Astrocyte (in vitro differentiated cells and primary cell): ENCODE results near the gene PCSK2. TPM values are rescaled to one million over a fixed set of nuclear protein-coding genes. Genes with fewer than 3 reads are reported as not detected.

Experiments
- DNase-seq: peaks from one replicate; pipeline ENCODE4 v3.0.0-alpha.2; 2010; ENCODE audit warnings: low read depth
- FAIRE-seq: peaks from 2 replicates; lab custom pipeline; 2011; peaks lifted over from hg19 to GRCh38; lab: Jason Lieb, UNC
- H2AFZ ChIP-seq: 2 replicates; pipeline ENCODE4 v1.6.0; 2012; ENCODE audit warnings: low read depth, low read length, inconsistent platforms
- H3K27ac ChIP-seq: 2 replicates; pipeline ENCODE4 v1.5.1; 2011; ENCODE audit warnings: low read depth, low read length, inconsistent platforms
- H3K27me3 ChIP-seq: 2 replicates; pipeline ENCODE4 v1.6.0; 2011; ENCODE audit warnings: low read length, inconsistent platforms; ENCODE audit not compliant: insufficient read depth
- H3K36me3 ChIP-seq: 2 replicates; pipeline ENCODE4 v1.5.1; 2011; ENCODE audit warnings: low read length, inconsistent platforms; ENCODE audit not compliant: insufficient read depth
- H3K4me1 ChIP-seq: 2 replicates; pipeline ENCODE4 v1.5.1; 2011; ENCODE audit warnings: low read length, inconsistent platforms; ENCODE audit not compliant: insufficient read depth
- H3K4me2 ChIP-seq: 2 replicates; pipeline ENCODE4 v1.6.0; 2012; ENCODE audit warnings: low read length, inconsistent platforms
- H3K4me3 ChIP-seq: 2 replicates; pipeline ENCODE4 v1.5.1; 2011; ENCODE audit warnings: low read depth, mild to moderate bottlenecking, low read length, inconsistent platforms; ENCODE audit not compliant: insufficient read depth
- H3K79me2 ChIP-seq: 2 replicates; pipeline ENCODE4 v1.6.0; 2012; ENCODE audit warnings: mild to moderate bottlenecking, low read length, inconsistent platforms; ENCODE audit not compliant: insufficient read depth
- H3K9ac ChIP-seq: 2 replicates; pipeline ENCODE4 v1.6.0; 2012; ENCODE audit warnings: mild to moderate bottlenecking, low read length, inconsistent platforms
- H3K9me3 ChIP-seq: 2 replicates; pipeline ENCODE4 v1.5.1; 2012; ENCODE audit warnings: low read depth, mild to moderate bottlenecking, low read length, inconsistent platforms; ENCODE audit not compliant: insufficient read depth
- H4K20me1 ChIP-seq: 2 replicates; pipeline ENCODE4 v1.6.0; 2012; ENCODE audit warnings: low read length, inconsistent platforms; ENCODE audit not compliant: insufficient read depth
- H3K27ac Mint-ChIP-seq: one replicate; pipeline ENCODE4 v1.8.0; 2021; ENCODE audit warnings: mild to moderate bottlenecking, mixed read lengths; ENCODE audit not compliant: unreplicated experiment
- H3K27me3 Mint-ChIP-seq: one replicate; pipeline ENCODE4 v1.8.0; 2021; ENCODE audit warnings: low read depth, mixed read lengths; ENCODE audit not compliant: unreplicated experiment
- H3K36me3 Mint-ChIP-seq: one replicate; pipeline ENCODE4 v1.8.0; 2021; ENCODE audit warnings: low read depth, mixed read lengths; ENCODE audit not compliant: unreplicated experiment
- H3K4me1 Mint-ChIP-seq: one replicate; pipeline ENCODE4 v1.8.0; 2021; ENCODE audit warnings: low read depth, mixed read lengths; ENCODE audit not compliant: unreplicated experiment
- H3K4me3 Mint-ChIP-seq: one replicate; pipeline ENCODE4 v1.8.0; 2021; ENCODE audit warnings: mild to moderate bottlenecking, moderate library complexity, mixed read lengths; ENCODE audit not compliant: unreplicated experiment
- H3K9me3 Mint-ChIP-seq: one replicate; pipeline ENCODE4 v1.8.0; 2021; ENCODE audit warnings: mild to moderate bottlenecking, mixed read lengths; ENCODE audit not compliant: unreplicated experiment
- EZH2 ChIP-seq: IDR thresholded peaks from 2 replicates; pipeline ENCODE4 v1.6.1; 2012; ENCODE audit warnings: mild to moderate bottlenecking, low read length, inconsistent platforms; ENCODE audit not compliant: insufficient read depth
- total RNA-seq: library from RNA; stranded (reverse); gene quantifications from 2 replicates; pipeline ENCODE4 v1.2.1, GENCODE V29; 2021
- TF ChIP-seq, protein P1 (sequence below): IDR thresholded peaks from 2 replicates; pipeline ENCODE4 v1.5.1; 2011; ENCODE audit warnings: low read depth, mild to moderate bottlenecking, inconsistent platforms, low read length, moderate library complexity; ENCODE audit not compliant: insufficient read depth

The PCSK2 gene
- total RNA-seq, 1 donor from 2014 or later = not detected

DNA sequence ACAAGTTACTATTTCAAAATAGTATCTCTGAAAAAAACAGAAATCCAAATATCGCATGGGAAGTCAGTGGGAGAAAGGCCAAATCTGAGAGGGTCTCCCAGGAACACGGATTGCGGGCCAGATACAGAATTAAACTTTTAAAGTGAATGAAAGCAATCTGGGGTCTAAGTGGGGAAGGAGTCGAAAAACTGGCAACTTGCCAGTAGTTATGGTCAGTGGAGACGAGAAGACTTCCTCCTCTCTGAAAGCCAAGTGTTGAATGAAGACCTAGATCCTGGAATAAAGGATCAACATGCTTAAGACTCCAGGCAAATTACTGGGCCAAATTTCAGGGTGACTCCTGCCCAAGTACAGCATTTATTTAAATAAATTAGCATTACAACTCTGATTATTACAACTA lies 180.7 kb downstream of the PCSK2 start:
- Mint-ChIP-seq H3K4me3 (no peak overlapping the region), H3K4me1 (no peaks in the 10 kb centered on the region), H3K36me3 (no peaks in the 10 kb centered on the region), H3K9me3 (peaks cover 2% of the 10 kb centered on the region), H3K27me3 (peaks cover 20% of the 10 kb centered on the region), H3K27ac (no peak overlapping the region)
- no peak overlapping the region for H2AFZ ChIP-seq
- H3K4me2 ChIP-seq = no peak overlapping the region
- TF ChIP-seq, protein P1, sequence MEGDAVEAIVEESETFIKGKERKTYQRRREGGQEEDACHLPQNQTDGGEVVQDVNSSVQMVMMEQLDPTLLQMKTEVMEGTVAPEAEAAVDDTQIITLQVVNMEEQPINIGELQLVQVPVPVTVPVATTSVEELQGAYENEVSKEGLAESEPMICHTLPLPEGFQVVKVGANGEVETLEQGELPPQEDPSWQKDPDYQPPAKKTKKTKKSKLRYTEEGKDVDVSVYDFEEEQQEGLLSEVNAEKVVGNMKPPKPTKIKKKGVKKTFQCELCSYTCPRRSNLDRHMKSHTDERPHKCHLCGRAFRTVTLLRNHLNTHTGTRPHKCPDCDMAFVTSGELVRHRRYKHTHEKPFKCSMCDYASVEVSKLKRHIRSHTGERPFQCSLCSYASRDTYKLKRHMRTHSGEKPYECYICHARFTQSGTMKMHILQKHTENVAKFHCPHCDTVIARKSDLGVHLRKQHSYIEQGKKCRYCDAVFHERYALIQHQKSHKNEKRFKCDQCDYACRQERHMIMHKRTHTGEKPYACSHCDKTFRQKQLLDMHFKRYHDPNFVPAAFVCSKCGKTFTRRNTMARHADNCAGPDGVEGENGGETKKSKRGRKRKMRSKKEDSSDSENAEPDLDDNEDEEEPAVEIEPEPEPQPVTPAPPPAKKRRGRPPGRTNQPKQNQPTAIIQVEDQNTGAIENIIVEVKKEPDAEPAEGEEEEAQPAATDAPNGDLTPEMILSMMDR = no peak
- TF ChIP-seq EZH2 = no peak
- no peaks in the 10 kb centered on the region for H3K36me3 ChIP-seq
- no peak overlapping the region for H3K4me3 ChIP-seq
- no peaks in the 10 kb centered on the region for H3K4me1 ChIP-seq
- H3K27me3 ChIP-seq = no peaks in the 10 kb centered on the region
- H3K27ac ChIP-seq = no peak overlapping the region
- DNase-seq (no peak), FAIRE-seq (no peak)
- H3K79me2 ChIP-seq = no peaks in the 10 kb centered on the region
- no peaks in the 10 kb centered on the region for H3K9me3 ChIP-seq
- no peaks in the 10 kb centered on the region for H4K20me1 ChIP-seq
- H3K9ac ChIP-seq = no peak overlapping the region

DNA sequence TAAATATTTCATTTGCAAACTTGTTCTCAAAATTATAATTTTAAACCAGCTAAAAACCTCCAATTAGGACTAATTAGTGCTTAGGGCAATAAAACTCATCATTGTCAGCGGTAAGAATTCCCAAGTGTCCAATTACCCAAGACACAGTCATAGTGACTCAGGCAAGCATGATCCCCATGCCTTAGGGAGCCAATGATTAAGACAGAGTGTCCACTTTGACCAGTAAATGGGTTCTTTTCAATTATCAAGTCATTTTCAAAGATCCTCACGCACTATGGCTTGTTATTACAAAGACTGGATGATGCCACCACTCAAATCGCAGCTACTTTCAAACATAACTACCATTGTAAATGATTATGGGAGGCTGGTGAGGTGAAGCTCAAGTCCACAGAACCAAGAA lies 190.4 kb downstream of the PCSK2 start:
- H3K9me3 Mint-ChIP-seq = peaks cover 11% of the 10 kb centered on the region
- no peak overlapping the region for H3K4me2 ChIP-seq
- H3K9ac ChIP-seq = no peak overlapping the region
- TF ChIP-seq, protein P1 = no peak
- TF ChIP-seq EZH2 = no peak
- no peak overlapping the region for H3K4me3 Mint-ChIP-seq
- H3K36me3 Mint-ChIP-seq = no peaks in the 10 kb centered on the region
- no peak overlapping the region for H2AFZ ChIP-seq
- H3K27ac ChIP-seq = no peak overlapping the region
- no peak overlapping the region for H3K27ac Mint-ChIP-seq
- peaks cover 5% of the 10 kb centered on the region for H3K27me3 Mint-ChIP-seq
- no peaks in the 10 kb centered on the region for H3K79me2 ChIP-seq
- no peaks in the 10 kb centered on the region for H3K9me3 ChIP-seq
- no peak for DNase-seq
- H4K20me1 ChIP-seq = no peaks in the 10 kb centered on the region
- no peaks in the 10 kb centered on the region for H3K27me3 ChIP-seq
- no peak for FAIRE-seq
- no peaks in the 10 kb centered on the region for H3K36me3 ChIP-seq
- H3K4me3 ChIP-seq = no peak overlapping the region
- H3K4me1 ChIP-seq = no peaks in the 10 kb centered on the region
- H3K4me1 Mint-ChIP-seq = no peaks in the 10 kb centered on the region

GRCh38 chr20:17418737-17419136 lies 191.9 kb downstream of the PCSK2 start:
- TF ChIP-seq, protein P1 = no peak
- TF ChIP-seq EZH2 = no peak
- no peak overlapping the region for H3K4me2 ChIP-seq
- no peaks in the 10 kb centered on the region for H3K36me3 ChIP-seq
- H3K79me2 ChIP-seq = no peaks in the 10 kb centered on the region
- H3K27ac ChIP-seq = no peak overlapping the region
- no peaks in the 10 kb centered on the region for H3K4me1 Mint-ChIP-seq
- no peak overlapping the region for H3K4me3 ChIP-seq
- H3K27me3 Mint-ChIP-seq = peaks cover 5% of the 10 kb centered on the region
- no peaks in the 10 kb centered on the region for H3K27me3 ChIP-seq
- no peaks in the 10 kb centered on the region for H3K4me1 ChIP-seq
- no peaks in the 10 kb centered on the region for H3K9me3 ChIP-seq
- peaks cover 8% of the 10 kb centered on the region for H3K9me3 Mint-ChIP-seq
- H2AFZ ChIP-seq = no peak overlapping the region
- no peak for DNase-seq
- H3K4me3 Mint-ChIP-seq = no peak overlapping the region
- no peak overlapping the region for H3K27ac Mint-ChIP-seq
- no peak for FAIRE-seq
- no peaks in the 10 kb centered on the region for H3K36me3 Mint-ChIP-seq
- no peaks in the 10 kb centered on the region for H4K20me1 ChIP-seq
- H3K9ac ChIP-seq = no peak overlapping the region
